Epithelial cell of esophagus (primary cell): ENCODE data around the gene HMCN1.

ENCODE experiments used
- DNase-seq: peaks from one replicate; pipeline ENCODE4 v3.0.0; 2010; ENCODE audit warnings: low read depth
- H3K4me3 ChIP-seq: 2 replicates; pipeline ENCODE4 v1.5.1; 2011; ENCODE audit warnings: mild to moderate bottlenecking, low read length, control low read depth
- TF ChIP-seq, protein P1 (sequence below): IDR thresholded peaks from 2 replicates; pipeline ENCODE4 v1.5.1; 2011; ENCODE audit warnings: low read depth, mild to moderate bottlenecking, low read length, control low read depth, inconsistent platforms; ENCODE audit not compliant: insufficient read depth; ENCODE audit errors: missing control alignments

The HMCN1 gene

DNA sequence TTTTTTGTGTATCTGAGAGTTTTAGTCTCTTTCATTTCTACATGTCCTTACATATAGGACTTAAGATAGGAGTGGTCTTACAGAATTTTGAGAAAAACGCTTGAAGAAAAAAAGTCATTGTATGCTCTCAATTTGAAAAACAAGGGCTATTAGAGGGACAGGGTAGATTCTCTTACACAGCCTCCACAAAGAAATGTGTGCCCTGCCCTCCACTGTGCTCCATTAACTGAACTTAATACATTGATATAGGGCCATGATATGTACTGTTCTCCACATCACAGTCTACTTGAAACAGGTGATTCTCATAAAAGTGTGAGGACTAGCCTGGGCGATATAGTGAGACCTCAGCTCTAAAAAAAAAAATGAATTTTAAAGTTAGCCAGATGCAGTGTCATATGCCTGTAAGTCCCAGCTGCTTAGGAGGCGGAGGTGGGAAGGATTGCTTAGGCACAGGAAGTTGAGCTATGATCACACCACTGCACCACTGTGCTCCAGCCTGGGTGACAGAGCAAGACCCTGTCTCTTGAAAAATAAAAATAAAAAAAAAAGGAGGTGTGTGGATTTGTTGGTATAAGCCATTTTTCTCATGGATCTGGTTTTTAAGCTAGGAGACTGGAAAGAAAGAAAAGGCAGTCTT lies 77.0 kb downstream of the HMCN1 start:
- TF ChIP-seq, protein P1, sequence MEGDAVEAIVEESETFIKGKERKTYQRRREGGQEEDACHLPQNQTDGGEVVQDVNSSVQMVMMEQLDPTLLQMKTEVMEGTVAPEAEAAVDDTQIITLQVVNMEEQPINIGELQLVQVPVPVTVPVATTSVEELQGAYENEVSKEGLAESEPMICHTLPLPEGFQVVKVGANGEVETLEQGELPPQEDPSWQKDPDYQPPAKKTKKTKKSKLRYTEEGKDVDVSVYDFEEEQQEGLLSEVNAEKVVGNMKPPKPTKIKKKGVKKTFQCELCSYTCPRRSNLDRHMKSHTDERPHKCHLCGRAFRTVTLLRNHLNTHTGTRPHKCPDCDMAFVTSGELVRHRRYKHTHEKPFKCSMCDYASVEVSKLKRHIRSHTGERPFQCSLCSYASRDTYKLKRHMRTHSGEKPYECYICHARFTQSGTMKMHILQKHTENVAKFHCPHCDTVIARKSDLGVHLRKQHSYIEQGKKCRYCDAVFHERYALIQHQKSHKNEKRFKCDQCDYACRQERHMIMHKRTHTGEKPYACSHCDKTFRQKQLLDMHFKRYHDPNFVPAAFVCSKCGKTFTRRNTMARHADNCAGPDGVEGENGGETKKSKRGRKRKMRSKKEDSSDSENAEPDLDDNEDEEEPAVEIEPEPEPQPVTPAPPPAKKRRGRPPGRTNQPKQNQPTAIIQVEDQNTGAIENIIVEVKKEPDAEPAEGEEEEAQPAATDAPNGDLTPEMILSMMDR: no peak
- DNase-seq: no peak
- H3K4me3 ChIP-seq: no peak overlapping the region

DNA sequence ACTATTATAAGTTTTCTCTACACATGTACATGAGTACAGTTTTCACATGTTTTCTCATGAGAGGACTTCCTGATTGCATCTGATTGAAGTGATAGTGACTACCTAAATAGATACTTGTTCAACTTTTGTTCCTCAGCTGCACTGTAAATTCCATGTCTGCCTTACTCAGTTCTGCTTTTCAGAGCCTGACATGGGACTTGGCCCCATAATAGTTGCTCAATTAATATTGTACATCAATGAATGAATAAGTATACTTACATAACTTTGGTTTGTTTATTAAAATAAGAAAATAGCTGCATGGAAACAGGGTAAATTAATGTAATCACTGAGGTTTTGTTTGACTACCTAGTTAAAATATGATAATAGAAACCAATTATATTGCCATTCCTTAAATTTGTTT lies 78.7 kb downstream of the HMCN1 start:
- TF ChIP-seq, protein P1: no peak
- no peak for DNase-seq
- H3K4me3 ChIP-seq: no peak overlapping the region

DNA sequence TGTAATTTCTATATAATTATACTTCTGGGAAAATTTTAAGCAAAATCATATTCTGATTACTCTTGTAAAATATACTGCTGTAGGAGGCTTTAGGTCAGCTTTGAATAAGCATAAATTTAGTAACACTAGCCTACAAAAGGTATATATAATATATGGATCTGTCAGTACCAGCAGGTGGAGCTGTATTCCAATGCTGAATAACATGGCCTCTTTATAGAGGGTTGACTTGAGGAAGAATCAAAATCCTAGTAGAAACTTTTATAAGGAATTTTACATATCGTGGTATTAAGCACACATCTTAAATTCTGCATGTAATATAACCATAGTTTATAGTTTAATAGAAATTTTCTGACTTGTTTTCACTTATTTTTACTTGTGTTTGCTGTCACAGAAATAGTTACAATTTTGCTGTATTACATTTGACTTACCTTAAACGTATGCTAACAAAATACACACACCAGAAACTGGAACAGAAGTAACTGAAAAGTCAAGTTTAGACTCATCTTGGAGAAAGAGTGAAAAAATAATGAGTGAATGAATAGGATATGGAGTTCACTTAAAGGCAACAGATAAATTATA lies 79.3 kb downstream of the HMCN1 start:
- peak; percentile 70 for DNase-seq
- H3K4me3 ChIP-seq: no peak overlapping the region
- TF ChIP-seq, protein P1: peak; percentile 70

DNA sequence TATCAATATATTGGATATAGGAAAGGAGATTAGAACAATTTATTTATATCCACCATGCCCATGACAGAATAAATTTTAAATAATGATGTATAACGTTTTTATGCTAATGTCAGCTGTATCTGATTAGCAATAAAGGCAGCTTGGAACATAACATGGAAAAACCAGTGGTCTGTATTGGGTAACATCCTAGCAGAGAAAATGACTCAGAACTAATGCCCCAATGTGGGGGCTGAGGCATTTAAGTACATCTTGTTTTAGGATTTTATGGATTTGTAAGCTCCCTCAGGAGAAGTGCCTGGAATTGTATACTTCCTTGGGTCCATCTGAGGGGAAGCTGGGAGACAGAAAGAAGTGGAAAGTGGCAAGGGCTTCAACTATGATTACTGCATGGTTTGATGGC lies 82.3 kb downstream of the HMCN1 start:
- DNase-seq: no peak
- TF ChIP-seq, protein P1: no peak
- H3K4me3 ChIP-seq: no peak overlapping the region

DNA sequence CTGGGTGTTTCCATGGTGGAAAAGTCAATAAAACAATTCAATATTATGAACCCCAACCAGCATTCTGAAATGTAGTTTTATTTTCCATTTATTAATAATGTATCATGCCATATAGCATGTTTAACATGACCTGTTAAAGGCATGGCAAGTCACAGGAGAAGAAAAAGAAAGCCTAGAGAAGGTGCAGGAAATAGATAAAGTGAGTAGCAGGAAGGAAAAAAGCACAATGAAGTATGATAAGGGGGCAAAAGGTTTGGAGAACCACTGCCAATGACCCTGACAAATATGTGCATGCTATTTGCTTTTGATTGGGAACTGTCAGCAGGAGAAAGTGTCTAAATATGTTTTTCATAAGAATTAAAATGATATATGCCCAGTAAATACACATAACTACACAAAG lies 85.6 kb downstream of the HMCN1 start:
- TF ChIP-seq, protein P1: no peak
- H3K4me3 ChIP-seq: no peak overlapping the region
- no peak for DNase-seq

DNA sequence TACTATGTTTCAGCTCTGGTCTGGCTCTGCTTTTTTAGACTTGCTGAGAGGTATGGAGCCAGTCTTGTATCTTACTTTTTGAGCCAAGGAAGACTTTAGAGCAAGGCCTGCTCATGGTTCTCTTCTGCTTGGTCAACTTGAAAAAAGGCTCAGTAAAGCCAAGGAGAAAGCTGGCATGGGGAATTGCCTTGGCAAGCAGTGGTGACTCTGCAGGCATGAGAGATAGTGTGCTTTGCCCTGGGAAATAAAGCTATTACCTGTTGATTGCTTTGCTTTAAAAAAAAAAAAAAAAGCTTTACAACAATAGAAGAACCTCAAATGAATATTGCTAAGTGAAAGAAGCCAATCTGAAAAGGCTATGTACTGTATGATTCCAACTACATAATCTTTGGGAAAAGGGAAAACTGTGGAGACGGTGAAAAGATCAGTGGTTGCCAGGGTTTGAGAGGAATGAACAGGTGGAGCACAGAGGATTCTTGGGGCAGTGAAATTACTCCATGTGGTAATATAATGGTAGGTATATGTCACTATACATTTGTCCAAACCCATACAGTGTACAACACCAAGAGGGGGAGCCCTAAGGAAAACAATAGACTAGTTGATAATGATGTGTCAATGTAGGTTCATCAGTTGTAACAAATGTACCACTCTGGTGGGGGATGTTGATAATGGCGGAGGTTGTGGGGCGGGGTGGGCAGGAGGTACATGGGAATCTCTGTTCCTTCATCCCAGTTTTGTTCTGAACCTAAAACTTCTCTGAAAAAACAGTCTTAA lies 87.6 kb downstream of the HMCN1 start:
- TF ChIP-seq, protein P1: no peak

More for the DNA sequence above, 87.6 kb downstream of the HMCN1 start:
- peak; percentile 39 for DNase-seq
- no peak overlapping the region for H3K4me3 ChIP-seq
